Daoy (cell line): Measurements from ENCODE around the gene ALKBH3. TPM values are rescaled to one million over a fixed set of nuclear protein-coding genes. Genes with fewer than 3 reads are reported as not detected.
A peak's percentile ranks its signal among the peaks of the same experiment; 100 is the strongest.

Experiments
- DNase-seq: peaks from one replicate; pipeline ENCODE4 v3.0.0-alpha.2; 2015; ENCODE audit warnings: low read depth
- total RNA-seq: library from RNA; depleted of rRNA; stranded (reverse); fragments of >200 nt; shearing (Covaris generic); gene quantifications from 2 replicates; pipeline ENCODE4 v1.2.3, GENCODE V29; 2014; rRNA removed

Gene ALKBH3
- 26.7 and 48.0 TPM in 2 replicates for total RNA-seq

DNA sequence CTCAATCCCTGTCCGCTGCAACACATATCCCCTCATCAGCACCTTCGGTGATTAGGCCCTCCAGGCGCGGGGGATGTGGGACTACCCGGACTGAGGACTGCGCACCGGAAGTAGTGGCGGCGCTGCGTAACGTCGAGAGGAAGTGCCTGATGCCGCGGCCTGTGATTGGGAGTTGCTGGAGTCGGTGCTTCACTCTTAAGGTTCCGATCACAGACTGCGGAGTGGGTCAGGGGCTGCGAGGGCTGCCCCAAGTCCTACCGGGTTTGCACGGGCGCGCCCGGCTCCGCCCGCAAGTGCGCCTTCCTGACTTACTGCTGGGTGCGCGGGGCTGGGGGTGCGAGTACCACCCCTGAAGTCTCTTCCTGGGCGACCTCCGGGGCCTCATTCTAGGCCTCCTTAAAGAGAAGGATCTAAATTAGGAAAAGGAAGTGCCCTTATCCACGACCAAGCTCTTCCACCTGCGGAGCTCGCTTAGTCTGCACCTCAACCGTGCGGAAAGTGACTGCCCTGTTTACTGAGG is at the start of gene ALKBH3:
ALKBH3 (plus strand) TSS at position 192 of the 520 bp plus-strand sequence. CDS start 1,822 bp downstream, outside the sequence.
- DNase-seq: peak; percentile 91

DNA sequence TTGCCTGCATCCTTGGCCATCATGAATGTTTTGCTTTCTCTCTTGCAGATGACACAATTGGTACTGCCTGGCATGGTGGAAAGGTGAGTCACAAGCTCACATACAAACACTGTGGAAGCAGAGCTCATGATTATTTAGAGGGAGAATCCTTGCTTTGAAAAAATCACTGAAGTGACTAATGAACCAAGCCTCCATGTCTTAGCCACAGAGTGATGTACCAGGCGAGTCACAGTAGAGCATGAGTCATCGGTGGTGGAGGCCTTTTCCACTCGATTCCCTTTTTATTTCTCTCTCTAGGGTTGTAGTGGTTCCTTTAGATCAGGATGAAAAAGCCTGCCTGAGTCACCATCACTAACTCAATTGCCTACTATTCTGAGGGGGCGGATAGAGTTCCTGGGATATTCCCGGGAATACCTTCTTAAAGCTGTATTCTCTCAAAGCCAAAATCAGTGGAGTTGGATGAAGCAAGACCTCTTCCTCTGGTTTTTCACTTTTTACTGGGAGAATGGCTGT is 49.6 kb upstream of the ALKBH3 start:
- DNase-seq: peak; percentile 96

DNA sequence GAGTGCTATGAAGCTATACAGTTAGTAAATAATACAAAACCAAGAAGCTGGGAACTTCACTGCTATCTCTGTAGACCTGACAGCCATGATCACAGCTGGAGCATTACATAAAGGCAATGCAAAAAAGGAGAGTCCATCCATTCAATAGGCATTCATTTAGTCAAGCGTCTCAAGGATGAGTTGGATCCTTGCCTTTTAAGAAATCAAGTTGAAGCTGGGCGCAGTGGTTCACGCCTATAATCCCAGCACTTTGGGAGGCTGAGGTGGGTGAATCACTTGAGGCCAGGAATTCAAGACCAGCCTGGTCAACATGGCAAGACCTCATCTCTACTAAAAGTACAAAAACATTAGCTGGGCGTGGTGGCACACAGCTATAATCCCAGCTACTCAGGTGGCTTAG is 48.1 kb upstream of the ALKBH3 start:
- DNase-seq: no peak

DNA sequence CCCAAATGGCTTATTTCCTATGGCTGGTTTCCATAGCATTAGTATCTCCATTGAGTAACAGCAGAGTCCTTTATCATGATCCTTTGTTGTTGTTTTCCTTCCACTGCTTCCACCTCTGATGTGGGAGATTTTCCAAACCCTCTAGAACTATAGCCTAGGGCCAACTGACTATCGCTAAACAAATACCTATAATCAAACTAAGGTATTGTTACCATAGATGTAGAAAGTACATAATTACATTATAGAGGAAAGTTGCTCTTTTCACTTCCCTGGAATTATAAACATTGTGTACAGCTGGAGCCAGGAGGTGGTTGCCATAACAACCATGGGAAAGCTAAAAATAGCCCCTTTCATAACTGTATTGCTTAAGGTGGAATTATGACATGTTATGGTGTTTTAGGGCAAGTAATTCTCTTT is 47.0 kb upstream of the ALKBH3 start:
- no peak for DNase-seq

GRCh38 chr11:43834286-43834685 is 46.3 kb upstream of the ALKBH3 start:
- no peak for DNase-seq

GRCh38 chr11:43835104-43835503 is 45.5 kb upstream of the ALKBH3 start:
- DNase-seq: no peak

GRCh38 chr11:43837879-43838278 is 42.8 kb upstream of the ALKBH3 start:
- DNase-seq: no peak

DNA sequence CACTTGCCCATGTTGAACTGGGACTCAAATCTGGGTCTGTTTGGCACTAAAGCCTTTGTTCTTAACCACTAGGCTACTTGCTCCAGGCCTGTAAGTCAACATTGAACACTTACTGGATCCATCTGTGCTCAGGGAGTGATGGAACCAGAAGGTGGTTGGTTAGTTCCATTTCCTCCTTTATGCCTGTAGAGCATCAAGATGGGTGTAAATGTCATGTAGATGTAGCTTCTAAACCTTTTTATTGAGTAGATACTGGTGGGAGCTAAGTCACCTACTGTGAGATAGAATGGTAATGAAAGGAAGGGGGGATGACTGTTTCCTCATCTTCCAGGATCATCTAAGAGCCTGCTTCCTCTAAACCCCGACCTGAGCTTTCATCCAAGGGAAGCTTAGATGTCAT is 38.6 kb upstream of the ALKBH3 start:
- DNase-seq: no peak

DNA sequence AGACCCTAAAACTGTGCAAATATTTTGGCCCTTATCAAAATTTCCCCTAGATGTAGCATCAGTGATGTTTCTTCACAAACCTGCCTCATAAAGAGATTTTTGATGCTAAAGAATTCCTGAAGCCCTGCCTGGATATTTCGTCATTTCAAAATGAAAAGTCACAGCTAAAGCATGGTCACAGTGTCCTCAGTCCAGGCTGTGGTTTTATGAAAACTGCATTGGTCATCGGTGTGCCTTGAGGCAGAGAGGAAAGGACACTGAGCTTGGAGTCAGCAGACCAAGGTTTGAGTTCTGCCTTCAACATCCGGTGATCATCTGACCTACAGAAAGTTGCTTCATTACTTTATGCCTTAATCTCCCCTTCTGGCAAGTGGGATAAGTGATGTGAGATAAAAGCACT is 34.8 kb upstream of the ALKBH3 start:
- no peak for DNase-seq

DNA sequence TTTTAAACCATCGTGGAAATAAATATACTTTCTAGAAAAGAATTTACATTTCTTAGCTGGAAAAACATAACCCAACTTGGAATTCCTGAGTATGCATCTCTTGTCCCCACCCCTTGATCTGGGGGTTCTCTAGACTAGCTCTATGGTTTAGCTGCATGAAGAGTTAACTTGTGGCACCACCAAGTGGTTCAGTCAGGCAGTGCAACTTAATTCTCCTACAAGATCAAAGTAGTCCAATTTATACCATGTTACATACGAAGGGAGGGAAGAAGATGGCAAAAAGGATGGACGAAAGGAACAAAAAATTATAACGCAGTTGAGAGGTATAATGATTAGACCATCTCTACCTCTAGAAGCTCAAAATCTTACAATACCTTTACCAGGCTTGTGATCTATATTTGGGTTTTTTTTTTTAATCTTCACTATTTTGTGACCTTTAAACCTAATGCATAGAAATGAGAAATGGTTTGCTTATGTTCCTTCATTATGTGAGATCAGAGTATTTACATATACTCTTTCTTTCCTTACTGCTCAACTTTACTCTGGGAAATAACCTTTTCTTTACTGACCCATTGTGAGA is 28.5 kb upstream of the ALKBH3 start:
- DNase-seq: peak; percentile 60

DNA sequence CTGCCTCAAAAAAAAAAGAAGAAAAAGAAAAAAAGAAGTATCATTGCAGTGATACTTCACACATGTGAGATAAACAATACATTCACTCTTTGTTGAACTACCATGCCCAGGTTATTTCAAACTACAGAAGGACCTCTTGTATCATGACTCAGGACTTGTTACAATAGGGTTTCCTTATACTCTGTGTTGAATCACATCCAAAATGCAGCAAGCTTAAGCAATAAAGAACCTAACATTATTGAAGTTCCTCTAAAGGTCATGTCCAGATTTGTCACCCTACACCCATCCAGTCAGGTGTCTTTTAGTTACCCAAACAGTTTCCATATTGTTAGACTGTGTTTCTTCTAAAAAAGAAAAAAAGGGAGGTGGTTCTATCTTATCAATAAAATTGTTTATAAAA is 26.9 kb upstream of the ALKBH3 start:
- DNase-seq: no peak

DNA sequence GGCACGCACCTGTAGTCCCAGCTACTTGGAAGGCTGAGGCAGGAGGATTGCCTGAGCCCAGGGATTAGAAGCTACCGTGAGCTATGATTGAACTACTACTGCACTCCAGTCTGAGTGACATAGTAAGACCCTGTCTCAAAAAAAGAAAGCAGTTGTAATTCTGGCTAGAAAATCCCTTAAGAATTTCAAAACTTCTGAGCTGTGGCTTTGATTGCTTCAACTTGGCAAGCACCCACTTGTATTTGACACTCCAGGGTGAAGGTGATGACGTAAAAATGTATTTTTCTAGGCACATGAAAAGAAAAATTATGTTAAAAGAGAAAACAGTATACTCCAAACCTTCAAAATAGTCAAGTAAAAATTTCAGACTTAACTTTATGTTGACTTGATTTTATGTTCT is 23.6 kb upstream of the ALKBH3 start:
- no peak for DNase-seq

DNA sequence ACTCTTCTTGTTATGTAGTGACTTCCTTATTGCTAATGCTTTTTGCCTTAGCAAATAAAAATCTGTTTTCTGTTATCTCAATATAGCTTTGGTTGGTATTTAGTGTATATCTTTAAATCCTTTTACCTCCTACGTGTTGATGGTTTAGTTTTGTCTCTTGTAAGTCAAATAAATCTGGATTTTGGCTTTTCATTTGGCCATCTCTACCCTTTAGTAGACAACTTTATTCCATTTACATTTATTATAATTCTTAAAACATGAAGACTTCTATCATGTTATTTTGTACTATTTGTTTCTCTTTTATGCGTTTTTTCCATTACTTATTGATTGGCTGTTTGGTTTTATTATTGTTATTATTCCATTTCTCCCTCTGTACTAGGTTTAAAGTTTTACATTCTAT is 19.5 kb upstream of the ALKBH3 start:
- no peak for DNase-seq

GRCh38 chr11:43866520-43866919 is 14.1 kb upstream of the ALKBH3 start:
- no peak for DNase-seq

DNA sequence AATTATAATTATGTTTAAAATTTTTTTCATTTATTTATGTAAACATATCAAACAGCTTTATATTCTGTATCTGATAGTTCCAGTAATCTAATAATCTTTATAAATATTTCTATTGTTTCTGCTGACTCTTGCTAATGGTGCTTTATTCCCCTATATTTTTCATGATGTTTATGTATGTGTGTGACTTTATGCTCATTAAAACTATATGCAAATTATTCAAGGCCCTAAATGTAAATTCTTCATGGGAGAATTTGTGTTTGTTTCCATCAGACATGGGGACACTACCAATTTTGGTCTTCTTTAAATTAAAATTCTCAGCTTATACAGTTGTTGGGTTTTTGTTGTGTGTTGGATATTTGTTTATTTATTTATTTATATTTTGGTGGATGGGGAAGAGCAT is 13.7 kb upstream of the ALKBH3 start:
- no peak for DNase-seq

DNA sequence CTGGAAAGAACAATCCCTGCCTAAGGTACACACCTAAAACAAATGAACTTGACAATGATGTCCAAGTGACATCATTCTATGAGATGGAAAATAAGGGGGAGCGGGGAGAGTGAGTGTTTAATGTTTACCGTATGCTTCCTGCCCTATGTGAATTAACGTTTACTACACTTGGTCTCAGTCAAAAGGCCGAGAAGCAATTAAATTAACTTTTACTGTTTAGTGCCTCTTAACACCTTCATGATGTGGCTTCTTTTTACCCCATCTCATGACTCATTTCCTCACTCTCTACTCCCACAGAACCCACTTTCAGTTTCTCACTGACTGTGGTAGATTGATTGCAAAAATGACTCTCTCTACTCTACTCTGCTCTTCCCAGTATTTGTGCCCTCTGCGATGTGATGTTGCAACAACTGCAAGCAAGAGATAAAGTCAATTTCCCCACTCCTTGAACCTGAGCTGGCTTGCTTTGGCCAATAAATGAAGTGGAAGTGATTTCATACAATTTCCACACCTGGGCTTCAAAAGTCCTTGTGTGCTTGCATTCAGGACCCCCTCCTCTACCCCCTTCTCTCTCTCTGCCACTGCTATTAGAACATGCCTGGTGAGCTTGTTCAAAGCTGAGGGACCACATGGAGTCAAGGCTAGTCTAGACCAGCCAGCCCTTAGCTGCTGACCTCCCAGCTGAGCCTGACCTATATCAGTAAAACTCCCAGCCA is 11.6 kb upstream of the ALKBH3 start:
- peak; percentile 68 for DNase-seq

DNA sequence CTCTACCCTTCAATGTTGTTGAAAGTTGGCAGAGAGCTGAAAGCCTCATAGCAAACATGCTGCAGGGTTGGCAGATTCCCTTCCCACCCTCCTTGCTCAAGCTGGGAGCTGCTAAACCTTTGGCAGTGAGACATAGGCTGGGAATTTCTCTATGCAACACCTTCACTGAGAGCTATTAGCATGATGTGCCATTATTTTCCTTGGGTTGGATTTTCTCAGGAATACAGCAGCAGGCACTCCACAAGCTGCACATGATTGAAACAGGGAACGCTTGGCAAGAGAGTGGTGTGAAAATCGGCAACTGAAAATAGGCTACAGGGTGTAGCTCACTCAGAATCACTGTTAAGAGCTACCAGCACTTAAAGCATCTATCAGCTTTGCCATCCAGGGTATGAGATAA is 9.6 kb upstream of the ALKBH3 start:
- no peak for DNase-seq

- DNase-seq: peak; percentile 9
Measured at GRCh38 chr11:43872995-43873394, 7.6 kb upstream of the ALKBH3 start.

DNA sequence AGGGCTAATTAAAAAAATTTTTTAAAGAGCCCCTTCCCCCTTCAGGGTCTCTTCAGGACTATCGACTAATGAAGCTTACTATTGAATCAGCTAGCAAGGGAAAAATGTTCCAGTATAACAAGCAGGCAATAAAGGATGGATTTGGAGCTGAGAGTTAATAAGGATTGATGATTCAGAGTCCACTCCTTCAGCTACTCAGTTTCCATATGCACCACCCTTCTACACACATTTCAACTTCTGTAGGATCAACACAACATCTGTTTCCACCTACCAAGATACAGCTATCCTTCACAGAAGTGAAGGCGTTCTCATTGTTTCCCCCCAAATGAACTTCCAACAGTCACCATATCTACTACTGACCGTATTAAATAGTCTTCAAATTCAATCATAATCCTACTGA is 6.6 kb upstream of the ALKBH3 start:
- no peak for DNase-seq

- DNase-seq: no peak
Measured at GRCh38 chr11:43874738-43875137, 5.9 kb upstream of the ALKBH3 start.

DNA sequence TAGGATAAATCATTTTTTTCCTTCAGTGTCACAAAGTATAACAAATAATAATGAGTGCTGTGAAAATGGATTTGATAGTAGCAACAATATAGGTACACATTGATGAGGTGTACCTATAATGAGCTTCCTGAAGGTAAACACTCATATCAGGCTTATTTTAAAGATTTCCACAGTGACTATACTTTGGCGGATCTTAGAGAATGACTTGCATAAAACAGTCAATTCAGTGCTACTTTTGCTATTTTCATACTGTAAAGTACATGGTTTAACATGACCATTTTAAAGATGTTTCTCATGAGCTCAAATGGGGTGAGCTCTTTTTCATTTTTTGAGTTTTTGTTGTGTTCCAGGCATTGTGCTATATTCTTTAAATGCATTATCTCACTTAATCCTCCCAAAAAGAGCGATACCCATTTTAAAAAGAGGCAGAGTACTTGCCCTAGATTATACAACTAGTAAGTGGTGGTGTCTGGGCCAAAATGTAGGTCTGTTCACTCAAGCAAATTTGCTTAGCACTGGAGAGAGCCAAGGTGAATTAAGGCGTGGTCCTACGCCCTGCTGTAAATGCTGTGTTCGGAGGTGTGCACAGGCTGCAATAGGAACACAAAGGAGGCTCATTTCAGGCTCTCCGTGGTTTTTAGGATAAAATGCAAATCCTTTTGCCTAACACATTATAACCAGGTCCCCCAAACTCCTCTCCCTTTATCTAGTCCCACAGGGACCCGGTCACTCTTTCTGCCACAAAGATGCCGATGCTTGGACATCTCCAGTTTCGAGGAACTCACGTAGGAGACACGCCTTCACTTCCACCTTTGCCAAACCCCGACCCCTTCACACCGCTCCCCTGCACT is 617 bp upstream of the ALKBH3 start:
- DNase-seq: no peak

DNA sequence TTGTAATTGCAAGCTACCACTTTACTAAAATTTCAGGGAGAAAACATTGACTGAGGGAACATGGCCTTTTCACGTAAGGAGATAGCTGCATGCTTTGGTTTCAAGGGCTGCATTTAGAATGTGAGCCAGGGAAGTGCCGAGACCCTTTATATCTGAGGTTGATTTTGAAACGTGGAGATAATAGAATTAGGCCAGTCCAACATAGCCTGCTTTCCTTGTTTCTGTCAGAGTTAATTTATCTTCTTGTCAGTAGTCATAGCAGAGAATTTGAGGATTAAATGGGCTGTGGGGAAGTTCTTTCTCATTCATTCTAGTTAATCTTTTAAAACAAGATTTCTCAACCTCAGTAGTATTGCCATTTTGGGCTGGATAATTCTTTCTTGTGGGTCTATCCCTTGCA is 12.2 kb downstream of the ALKBH3 start:
- DNase-seq: no peak
